ELF-1 (cell line): ENCODE results near the gene ENDOU.

Experiments used
- DNase-seq: peaks from one replicate; pipeline ENCODE4 v3.0.0-alpha.2; 2016; ENCODE audit warnings: low read depth, low spot score

Gene ENDOU

GRCh38 chr12:47757840-47758583 lies 32.7 kb upstream of the ENDOU start:
- DNase-seq: no peak

GRCh38 chr12:47757364-47757839 lies 32.1 kb upstream of the ENDOU start:
- no peak for DNase-seq

DNA sequence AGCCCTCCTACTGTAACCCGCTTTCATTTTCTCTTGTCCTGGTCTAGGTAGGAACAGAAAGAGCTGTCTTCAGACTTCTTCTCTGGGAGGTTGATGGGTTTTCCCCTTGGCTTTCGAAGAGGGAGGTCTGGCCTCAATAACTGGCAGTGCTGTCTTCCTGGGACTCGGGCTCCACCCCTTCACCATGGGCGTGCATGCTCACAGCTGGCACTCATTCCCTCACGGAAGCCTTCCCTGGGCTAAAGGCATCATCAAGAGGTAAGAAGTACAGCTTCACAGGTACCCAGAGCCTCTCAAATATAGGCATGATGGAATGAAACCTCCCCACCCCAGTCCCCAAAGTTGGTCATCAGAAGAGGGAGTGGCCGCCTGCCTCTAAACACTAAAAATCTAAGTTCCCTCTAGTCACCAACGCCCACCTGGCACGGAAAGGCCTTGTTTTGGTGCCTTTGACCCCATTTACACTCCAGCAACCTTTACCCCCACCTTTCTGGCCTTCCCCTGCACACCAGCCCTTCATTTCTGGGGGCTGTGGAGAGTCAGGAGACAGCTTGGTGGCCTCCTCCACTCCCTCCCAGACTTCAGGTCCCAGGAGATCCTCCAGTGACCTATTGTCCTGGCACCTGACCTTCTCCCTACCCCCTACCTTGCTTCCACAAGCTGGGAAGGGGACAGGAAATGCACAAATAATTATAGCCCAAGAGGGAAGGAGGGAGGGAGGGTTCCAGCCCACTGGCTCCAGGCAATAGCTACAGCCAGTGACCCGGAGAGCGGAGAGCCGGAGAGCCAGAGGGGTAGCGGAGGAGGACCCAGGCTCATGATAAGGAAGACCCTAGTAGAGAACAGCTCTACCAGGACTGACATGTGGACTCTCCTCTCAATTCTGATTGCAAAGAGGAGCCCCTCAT lies 30.6 kb upstream of the ENDOU start:
- DNase-seq: no peak

DNA sequence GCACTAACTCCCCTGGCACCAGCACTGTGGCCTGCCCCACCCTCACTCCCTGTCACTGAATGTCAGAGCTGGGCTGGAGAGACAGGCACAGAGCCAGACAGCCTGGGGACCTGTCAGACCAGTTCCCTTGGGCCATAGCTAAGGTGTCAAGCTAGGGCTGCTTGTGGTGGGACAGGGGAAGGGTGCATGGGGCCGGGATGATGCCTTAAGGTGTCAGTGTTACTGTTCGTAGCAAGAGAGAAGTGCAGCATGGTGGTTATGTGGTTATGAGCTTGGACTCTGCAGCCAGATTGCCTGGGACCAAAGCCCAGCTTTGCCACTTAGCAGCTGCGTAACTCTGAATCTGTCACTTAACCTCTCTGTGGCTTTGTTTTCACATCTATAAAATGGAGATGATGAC lies 29.6 kb upstream of the ENDOU start:
- DNase-seq: no peak

GRCh38 chr12:47754126-47754525 lies 28.8 kb upstream of the ENDOU start:
- no peak for DNase-seq

- DNase-seq: peak; percentile 85
These were observed 28.0 kb upstream of the ENDOU start for GRCh38 chr12:47753021-47754001.

- no peak for DNase-seq
These were observed 27.3 kb upstream of the ENDOU start for GRCh38 chr12:47752552-47752951.

- no peak for DNase-seq
These were observed 26.8 kb upstream of the ENDOU start for GRCh38 chr12:47752121-47752520.

DNA sequence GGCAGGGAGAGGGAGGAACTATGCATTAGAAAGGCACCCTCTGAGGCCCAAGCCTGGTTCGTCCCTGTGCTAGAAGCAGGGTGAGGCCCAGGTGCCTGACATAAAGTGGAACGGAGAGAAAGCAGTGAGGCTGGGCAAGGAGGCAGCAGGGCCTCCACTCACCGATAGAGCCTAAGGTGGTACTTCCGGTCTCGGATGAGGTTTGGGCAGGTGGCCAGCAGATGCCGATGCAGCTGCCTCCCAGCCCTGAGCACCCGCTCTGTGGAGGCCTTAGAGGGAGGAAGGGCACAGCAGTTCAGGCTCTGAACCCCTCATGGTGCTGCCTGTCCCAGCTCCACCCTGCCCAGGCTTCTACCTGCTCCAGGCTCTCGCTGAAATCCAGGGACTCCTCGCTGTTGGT lies 26.3 kb upstream of the ENDOU start:
- no peak for DNase-seq

DNA sequence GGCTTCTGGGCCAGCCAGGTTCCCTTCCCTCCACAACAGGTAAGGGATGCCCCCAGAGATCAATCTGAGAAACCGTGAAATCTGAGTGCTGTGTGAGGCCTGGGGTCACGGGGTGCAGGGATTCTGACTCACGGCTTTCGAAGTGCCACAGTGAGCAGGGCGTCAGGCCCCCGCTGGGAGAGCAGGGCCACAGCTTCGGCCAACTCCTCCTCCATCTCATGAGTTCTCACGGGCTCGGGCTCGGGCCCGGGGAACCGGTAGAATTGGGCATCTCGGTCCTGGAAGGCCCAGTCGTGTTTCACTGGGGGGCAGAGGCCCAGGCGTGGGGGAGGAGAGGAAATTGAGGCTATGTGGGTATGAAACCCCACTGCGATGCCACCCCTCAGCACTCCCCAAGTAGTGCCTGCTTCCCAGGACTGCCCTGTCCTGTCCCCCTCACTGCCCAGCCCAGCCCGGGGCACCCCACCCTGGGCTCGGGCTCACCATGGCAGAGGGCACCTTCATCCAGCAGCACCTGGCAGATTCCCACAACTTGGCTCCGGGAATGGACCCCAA lies 25.7 kb upstream of the ENDOU start:
- DNase-seq: no peak

DNA sequence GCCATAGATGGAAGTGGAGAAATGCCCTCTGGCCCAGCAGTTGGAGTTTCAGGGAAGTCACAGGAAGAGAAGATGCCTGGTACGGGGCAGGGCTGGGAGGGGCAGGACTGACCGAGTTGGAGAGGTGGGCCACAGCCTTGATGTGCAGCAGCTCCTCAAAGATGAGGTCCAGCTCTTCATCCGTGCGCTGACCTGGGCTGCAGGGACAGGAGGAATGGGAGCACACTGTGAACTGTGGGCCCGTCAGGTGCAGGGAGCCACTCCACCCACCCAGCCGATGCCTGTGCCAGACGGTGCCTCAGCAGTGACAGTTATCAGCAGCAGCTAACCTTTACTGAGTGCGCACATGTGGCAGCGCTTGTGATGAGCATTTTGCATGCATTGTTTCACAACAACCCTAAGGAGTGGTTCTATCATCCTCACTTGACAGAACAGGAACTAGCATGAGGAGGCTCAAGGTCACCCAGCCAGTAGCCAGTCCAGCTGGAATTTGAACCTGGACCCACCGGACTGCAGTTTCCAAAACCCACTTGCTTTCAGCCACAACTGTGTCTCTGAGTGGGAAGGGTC lies 25.0 kb upstream of the ENDOU start:
- no peak for DNase-seq

GRCh38 chr12:47748899-47749298 lies 23.6 kb upstream of the ENDOU start:
- no peak for DNase-seq

DNA sequence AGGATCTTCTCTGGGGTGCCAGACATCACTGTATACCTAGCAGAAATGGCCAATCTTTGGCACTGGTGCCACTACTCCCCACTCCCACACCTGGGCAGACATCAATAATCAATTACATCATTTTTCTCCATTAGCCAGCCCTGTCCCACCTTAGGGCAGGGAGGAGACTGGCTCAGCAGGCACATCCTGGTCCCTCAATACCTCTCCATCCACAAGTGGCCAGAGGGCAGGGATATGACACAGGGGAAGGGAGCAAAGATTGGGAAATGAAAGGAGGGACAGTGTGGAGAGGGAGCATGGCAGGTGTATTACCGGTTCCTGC lies 23.2 kb upstream of the ENDOU start:
- DNase-seq: no peak

DNA sequence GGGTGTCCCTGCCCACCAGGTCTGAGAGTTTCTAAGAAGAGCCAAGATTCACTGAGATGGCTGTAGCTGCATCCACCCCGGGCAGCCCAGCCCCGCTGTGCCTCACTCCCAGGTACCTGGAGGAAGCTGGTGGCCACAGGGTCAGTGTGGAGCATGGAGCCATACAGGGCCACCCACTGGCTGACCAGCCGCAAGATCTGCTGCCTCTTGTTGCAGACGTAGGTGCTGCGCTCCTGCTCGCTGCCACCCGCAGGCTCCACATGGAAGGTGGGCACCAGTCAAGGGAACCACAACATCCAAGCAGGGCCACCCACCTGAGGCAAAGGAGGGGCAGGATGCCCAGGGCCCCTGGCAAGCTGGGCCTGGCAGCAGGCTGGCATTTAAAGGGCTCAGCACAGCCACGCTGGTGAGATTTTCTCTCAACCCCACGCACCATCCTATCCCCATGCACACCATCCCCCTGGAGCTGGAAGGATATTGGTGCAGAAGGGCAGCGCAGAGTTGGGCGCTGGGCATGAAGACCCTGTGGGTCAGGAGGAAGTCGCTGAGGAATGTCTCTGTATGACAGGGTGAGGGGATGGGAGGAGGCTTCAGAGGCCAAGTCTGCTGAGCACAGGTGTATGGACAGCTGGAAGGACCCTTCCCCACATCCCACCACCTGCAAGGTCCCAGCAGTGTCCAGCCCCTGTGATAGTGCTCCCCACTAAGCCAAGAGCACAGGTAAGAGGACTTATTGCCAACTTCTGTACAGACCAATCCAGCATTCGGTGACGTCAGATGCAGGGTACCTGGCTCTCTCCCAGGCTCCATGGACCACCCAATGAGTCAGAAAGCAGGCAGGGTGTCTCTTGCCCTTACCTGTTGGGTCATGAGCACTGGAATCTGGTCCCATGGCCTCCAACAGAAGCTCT lies 22.6 kb upstream of the ENDOU start:
- DNase-seq: no peak

GRCh38 chr12:47747126-47747525 lies 21.8 kb upstream of the ENDOU start:
- no peak for DNase-seq

- DNase-seq: no peak
These were observed 21.2 kb upstream of the ENDOU start for GRCh38 chr12:47746523-47746922.

DNA sequence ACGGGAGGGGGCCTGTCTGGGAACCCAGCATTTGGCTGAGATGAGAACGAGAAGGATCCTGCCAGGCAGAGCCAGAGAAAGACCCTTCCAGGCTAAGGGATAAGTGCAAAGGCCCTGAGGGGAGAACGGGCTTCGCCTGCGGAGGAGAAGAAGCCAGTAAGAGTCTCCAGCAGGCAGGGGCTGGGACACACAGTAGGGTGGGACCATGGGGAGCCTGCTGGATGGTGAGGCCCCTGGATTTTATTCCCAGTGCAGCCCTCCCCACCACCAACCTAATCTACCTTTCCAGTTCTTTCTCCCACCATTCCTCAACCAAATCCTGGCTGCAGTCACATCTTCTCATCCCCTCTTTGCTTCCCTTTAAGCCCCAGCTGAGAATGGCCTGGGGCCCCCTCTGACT lies 20.8 kb upstream of the ENDOU start:
- DNase-seq: no peak

DNA sequence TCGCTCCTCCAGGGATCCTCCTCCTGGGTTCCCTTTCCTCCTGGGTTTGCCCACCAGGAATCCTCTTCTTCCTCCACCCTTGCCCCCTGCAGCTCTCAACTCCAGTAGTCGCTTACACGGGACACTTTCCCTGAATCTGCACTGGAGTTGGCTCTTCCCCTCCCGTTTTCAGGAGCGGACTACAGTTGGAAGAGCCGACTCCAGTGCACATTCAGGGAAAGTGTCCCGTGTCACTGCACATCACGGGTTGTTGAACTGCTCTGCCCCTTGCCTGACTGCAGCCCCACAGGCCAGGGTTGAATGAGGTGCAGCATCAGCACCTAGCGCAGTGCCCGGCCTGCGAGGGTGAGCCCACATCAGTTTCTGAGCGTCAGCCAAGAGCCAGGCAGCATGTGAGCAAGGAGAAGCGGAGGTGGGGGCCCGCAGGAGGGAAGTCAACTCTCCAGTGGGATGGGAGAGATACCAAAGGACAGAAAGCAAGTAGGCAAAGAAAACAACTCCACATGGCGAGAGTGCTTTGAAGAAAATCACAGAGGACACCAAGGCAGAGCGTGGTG lies 20.3 kb upstream of the ENDOU start:
- DNase-seq: no peak

- DNase-seq: no peak
These were observed 19.6 kb upstream of the ENDOU start for GRCh38 chr12:47744778-47745436.
